H1 (cell line): ENCODE data around the gene ORC3.

Source experiments
- ATF3 ChIP-seq: IDR thresholded peaks from 2 replicates; pipeline ENCODE4 v1.6.1; 2011; ENCODE audit warnings: low read depth, mild to moderate bottlenecking, low read length; ENCODE audit not compliant: insufficient read depth
- CEBPB ChIP-seq: IDR thresholded peaks from 2 replicates; pipeline ENCODE4 v1.6.1; 2012; ENCODE audit warnings: low read depth, low read length
- EP300 ChIP-seq, 2 experiments: IDR thresholded peaks; 1 replicate in 1 of 2; 2 replicates in 1 of 2; pipeline ENCODE4 v1.6.1; 2011 to 2012; ENCODE audit warnings: low read depth in 2 of 2, low read length in 2 of 2, mild to moderate bottlenecking in 2 of 2, borderline replicate concordance in 1 of 2, inconsistent platforms in 1 of 2, moderate library complexity in 1 of 2
- HDAC2 ChIP-seq, 2 experiments: fragments of 300-600 bp in 1 of 2; sonication (generic) in 1 of 2; IDR thresholded peaks; 2 replicates each; pipeline ENCODE4 v1.6.1; 2011 to 2012; ENCODE audit warnings: low read depth in 2 of 2, low read length in 2 of 2, mild to moderate bottlenecking in 2 of 2, moderate library complexity in 2 of 2, borderline replicate concordance in 1 of 2, inconsistent platforms in 1 of 2
- HDAC6 ChIP-seq: IDR thresholded peaks from one replicate; pipeline ENCODE4 v1.7.1; 2012; ENCODE audit warnings: low read depth, mild to moderate bottlenecking, inconsistent platforms, low read length, moderate library complexity
- KDM4A ChIP-seq: IDR thresholded peaks from one replicate; pipeline ENCODE4 v1.7.1; 2012; ENCODE audit warnings: low read depth, mild to moderate bottlenecking, moderate library complexity, low read length, inconsistent platforms; ENCODE audit not compliant: severe bottlenecking
- POLR2A ChIP-seq, 2 experiments: IDR thresholded peaks; 1 replicate in 1 of 2; 2 replicates in 1 of 2; pipeline ENCODE4 v1.6.1; 2011; ENCODE audit warnings: low read depth in 2 of 2, low read length in 2 of 2, mild to moderate bottlenecking in 2 of 2; ENCODE audit errors: control extremely low read depth in 1 of 2
- RAD21 ChIP-seq, 2 experiments: IDR thresholded peaks in 1 of 2; conservative IDR thresholded peaks in 1 of 2; 2 replicates each; pipeline ENCODE4 v1.6.1; 2011; ENCODE audit warnings: low read depth in 2 of 2, low read length in 2 of 2, improper control_type of control experiment in 1 of 2, inconsistent platforms in 1 of 2, mild to moderate bottlenecking in 1 of 2, moderate library complexity in 1 of 2
- RNF2 ChIP-seq: fragments of 200-900, 300-1000 bp; sonication (generic); IDR thresholded peaks from 2 replicates; pipeline ENCODE4 v1.7.1; 2016; ENCODE audit warnings: borderline replicate concordance, low read depth, mild to moderate bottlenecking, antibody characterized with exemption, low read length; ENCODE audit not compliant: poor library complexity, severe bottlenecking; ENCODE audit errors: missing control alignments
- SP1 ChIP-seq: IDR thresholded peaks from 2 replicates; pipeline ENCODE4 v1.6.1; 2011; ENCODE audit warnings: low read depth, low read length
- TAF1 ChIP-seq: IDR thresholded peaks from 2 replicates; pipeline ENCODE4 v1.6.1; 2011; ENCODE audit warnings: mild to moderate bottlenecking, low read depth, low read length
- TCF12 ChIP-seq: IDR thresholded peaks from 2 replicates; pipeline ENCODE4 v1.6.1; 2011; ENCODE audit warnings: low read depth, mild to moderate bottlenecking, low read length
- YY1 ChIP-seq: IDR thresholded peaks from 2 replicates; pipeline ENCODE4 v1.6.1; 2011; ENCODE audit warnings: low read depth, mild to moderate bottlenecking, low read length
- TF ChIP-seq, protein P1 (sequence below), 3 experiments: IDR thresholded peaks; 1 replicate in 2 of 3; 2 replicates in 1 of 3; pipeline versions ENCODE4 v1.5.1 to v1.6.1; 2011; ENCODE audit warnings: low read length in 3 of 3, mild to moderate bottlenecking in 3 of 3, inconsistent platforms in 2 of 3, low read depth in 1 of 3, moderate library complexity in 1 of 3; ENCODE audit not compliant: insufficient read depth in 1 of 3; ENCODE audit errors: control extremely low read depth in 1 of 3

- TF ChIP-seq YY1 (no peak), HDAC2 (IDR thresholded peaks at IDR 0.05; ENCODE audit: borderline replicate concordance in 1 of 2, low read depth in 2 of 2, low read length in 2 of 2) (no peak), EP300 (IDR thresholded peaks at IDR 0.05; ENCODE audit: borderline replicate concordance in 1 of 2, low read depth in 2 of 2, low read length in 2 of 2) (no peak), TCF12 (no peak), KDM4A (no peak), RNF2 (no peak), POLR2A (IDR thresholded peaks at IDR 0.05; ENCODE audit: control extremely low read depth in 1 of 2, low read depth in 2 of 2, low read length in 2 of 2) (no peak), CEBPB (no peak), RAD21 (IDR thresholded peaks at IDR 0.05 in 1 of 2, conservative IDR thresholded peaks at IDR 0.05 in 1 of 2; ENCODE audit: low read depth in 2 of 2, low read length in 2 of 2) (no peak), ATF3 (no peak), SP1 (no peak), HDAC6 (no peak), TAF1 (no peak)
- TF ChIP-seq, protein P1, sequence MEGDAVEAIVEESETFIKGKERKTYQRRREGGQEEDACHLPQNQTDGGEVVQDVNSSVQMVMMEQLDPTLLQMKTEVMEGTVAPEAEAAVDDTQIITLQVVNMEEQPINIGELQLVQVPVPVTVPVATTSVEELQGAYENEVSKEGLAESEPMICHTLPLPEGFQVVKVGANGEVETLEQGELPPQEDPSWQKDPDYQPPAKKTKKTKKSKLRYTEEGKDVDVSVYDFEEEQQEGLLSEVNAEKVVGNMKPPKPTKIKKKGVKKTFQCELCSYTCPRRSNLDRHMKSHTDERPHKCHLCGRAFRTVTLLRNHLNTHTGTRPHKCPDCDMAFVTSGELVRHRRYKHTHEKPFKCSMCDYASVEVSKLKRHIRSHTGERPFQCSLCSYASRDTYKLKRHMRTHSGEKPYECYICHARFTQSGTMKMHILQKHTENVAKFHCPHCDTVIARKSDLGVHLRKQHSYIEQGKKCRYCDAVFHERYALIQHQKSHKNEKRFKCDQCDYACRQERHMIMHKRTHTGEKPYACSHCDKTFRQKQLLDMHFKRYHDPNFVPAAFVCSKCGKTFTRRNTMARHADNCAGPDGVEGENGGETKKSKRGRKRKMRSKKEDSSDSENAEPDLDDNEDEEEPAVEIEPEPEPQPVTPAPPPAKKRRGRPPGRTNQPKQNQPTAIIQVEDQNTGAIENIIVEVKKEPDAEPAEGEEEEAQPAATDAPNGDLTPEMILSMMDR (IDR thresholded peaks at IDR 0.05; ENCODE audit: control extremely low read depth in 1 of 3, insufficient read depth in 1 of 3, low read depth in 1 of 3, low read length in 3 of 3): no peak
Observed at GRCh38 chr6:87608802-87609201, 18.9 kb downstream of the ORC3 start.
